IPS-NIHi7 (cell line): ENCODE results near the gene SYF2.
"Not testable (repeated sequence)": the region's sequence is repeated elsewhere in the genome, so short reads cannot be mapped to it uniquely, and the experiment has no call there.

Experiments
- DNase-seq: peaks from one replicate; pipeline ENCODE4 v3.0.0; 2012; ENCODE audit warnings: mixed read lengths; ENCODE audit errors: extremely low spot score

SYF2 gene

GRCh38 chr1:25246600-25247023 is 14.3 kb upstream of the SYF2 start:
- no peak for DNase-seq

DNA sequence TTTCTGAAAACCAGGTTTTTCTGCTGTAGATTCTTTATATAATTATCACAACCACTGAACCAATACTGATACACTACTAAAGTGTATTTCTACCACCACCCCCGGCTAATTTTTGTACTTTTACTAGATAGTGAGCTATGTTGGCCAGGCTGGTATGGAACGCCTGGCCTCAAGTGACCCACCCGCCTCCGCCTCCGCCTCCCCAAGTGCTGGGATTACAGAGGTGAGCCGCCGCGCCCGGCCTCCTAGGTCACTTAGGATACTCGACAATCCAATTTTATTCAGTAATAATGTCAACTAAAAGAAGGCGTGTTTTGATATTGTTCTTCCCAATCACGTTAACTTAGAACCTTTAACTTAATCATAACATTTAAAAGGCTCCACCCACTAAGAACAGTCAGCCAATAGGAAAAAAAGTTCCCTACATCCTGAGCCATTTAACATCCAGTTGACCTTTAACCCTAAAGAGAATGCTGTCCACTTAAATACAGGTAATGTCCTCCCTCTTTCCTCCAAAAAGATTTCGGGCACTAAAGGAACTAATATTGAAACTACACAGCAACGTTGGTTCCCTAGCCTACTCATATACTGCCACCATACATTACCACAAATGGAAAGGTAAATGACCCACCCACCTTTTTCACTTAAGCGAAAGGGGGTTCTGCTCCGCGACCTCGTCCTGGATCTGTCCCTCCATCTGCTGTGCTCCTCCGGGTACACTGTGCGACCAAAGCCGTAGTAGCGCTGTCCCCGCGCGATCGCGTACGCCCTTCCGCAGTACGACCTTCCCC is 13.7 kb upstream of the SYF2 start:
- DNase-seq = peak; percentile 15

GRCh38 chr1:25245393-25245792 is 13.1 kb upstream of the SYF2 start:
- DNase-seq = no peak

GRCh38 chr1:25243907-25244306 is 11.6 kb upstream of the SYF2 start:
- no peak for DNase-seq

DNA sequence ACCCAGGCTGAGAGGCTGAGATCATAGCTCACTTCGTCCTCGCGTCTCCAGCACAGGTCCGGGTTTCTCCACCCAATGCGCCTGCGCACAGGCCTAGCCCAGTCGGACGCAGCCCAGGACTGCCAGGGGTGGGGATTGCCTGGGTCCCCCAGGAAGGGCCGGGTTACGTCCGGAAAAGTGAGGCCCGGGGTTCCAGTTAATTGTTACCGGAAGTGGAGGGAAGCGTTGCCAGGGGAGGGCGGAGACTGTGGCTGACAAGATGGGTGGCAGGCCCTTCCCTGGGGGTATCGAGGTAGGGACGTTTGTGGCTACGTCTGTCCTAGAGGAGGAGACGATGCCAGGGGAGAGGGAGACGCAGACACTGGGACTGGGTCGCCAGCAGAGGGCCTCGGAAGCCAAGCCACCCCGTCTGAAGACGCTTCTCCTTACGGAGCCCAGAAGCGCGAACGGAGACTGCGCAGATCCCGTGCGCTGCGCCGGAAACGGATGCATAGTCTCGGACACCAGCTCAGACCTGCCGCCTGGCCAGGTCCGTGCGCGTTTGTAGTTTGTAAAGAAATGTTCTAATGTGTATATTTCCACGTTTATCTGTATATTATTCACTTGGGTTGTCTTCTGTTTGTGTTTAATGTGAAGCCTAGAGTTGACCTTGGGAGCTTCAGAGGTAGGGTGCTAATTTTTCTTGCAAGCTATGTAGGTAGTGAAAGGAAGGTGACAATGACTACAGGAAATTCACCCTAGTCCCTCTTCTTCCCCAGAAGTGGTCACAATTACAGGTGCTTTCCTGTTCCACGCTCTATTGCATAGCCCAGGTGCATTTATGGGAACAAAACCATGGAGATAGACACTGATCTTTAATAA is 7.6 kb upstream of the SYF2 start:
- peak; percentile 85 for DNase-seq

DNA sequence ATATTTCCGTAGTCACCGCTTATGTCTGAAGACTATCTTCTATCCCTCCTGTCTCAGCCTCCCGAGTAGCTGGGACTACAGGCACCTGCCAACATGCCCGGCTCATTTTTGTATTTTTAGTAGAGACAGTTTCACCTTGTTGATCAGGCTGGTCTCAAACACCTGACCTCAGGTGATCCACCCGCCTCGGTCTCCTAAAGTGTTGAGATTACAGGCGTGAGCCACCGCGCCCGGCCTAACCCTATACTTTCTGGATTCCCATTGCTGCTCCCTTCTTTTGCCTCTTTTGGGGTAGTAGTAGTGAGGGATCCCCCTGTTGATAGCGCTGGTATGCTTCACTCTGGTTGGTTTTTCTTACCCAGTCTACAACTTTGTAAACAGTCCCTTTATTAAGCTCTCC is 5.7 kb upstream of the SYF2 start:
- no peak for DNase-seq

DNA sequence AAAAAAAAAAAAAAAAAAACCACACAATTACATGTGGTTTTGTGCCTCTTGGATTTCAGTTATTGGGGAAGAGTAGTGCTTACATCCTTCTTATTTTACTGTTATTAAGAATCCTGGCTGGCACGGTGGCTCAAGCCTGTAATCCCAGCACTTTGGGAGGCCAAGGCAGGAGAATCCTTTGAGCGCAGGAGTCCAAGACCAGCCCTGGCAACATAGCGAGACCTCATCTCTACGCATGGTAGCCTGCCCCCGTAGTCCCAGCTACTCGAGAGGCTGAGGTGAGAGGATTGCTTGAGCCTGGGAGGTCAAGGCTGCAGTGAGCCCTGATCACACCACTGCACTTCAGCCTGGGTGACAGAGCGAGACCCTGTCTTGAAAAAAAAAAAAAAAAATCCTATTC is 4.0 kb upstream of the SYF2 start:
- not testable (repeated sequence) for DNase-seq

- not testable (repeated sequence) for DNase-seq
Observed at GRCh38 chr1:25235411-25235810, 3.1 kb upstream of the SYF2 start.

DNA sequence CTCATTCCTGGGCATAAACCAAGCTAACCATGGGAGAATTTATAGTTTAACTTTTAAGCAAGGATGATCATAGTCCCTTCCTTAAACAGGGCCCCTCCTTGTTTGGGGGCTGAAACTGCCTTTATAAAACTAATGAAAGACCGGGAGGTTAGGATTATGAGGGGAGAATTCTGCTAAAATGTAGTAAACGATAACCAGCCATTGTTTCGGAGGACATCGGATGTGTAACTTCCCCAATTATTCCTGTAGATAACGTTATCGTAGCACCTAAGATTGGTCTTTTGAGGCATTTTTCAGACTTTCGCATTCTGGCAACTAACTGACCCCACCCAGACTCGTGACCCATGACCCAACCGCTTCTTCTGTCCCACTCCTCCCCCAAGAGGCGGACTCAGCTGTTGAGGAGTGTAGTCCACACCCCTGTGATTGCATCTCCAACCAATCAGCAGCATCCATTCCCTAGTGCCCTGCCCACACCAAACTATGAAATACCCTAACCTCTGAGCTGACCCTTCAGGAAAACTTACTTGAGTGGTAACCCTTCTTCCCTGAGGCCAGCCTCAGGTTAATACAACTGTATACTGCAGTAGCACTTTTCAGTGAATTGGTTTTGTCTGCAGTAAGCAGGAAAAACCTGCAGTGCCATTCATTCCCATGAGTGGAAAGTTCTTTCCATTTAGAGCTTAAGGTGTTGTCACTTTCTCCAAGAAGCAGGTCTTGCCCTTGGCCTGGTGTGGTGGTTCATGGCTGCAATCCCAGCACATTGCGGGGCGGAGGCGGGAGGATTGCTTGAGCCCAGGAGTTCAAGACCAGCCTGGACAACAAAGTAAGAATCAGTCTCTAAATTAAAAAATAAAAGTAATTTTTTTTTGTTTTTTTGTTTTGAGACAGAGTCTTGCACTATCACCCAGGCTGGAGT is 823 bp upstream of the SYF2 start:
- peak; percentile 84 for DNase-seq

- no peak for DNase-seq
Observed at GRCh38 chr1:25223471-25223870, 8.8 kb downstream of the SYF2 start.

DNA sequence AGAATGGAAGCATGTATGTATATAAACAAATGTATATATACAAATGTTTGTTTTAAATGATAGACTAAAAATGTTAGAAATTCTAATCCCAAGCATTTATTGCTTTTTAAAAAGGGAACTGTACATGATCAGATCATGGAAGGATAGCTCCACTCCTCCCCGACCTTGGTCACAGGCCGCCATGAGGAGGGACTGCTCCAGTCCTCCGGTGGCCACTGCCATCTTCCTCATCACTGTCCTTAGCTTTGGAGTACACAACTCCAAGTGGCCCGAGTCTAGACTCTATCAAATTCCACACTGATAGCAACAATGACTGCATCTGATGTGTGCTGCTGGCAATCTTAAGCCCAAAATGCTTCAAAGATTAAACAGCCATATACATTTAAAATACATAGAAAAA is 9.7 kb downstream of the SYF2 start:
- no peak for DNase-seq

- no peak for DNase-seq
Observed at GRCh38 chr1:25220666-25221065, 11.6 kb downstream of the SYF2 start.

- no peak for DNase-seq
Observed at GRCh38 chr1:25219661-25220251, 12.5 kb downstream of the SYF2 start.

GRCh38 chr1:25217598-25218232 is 14.6 kb downstream of the SYF2 start:
- no peak for DNase-seq

DNA sequence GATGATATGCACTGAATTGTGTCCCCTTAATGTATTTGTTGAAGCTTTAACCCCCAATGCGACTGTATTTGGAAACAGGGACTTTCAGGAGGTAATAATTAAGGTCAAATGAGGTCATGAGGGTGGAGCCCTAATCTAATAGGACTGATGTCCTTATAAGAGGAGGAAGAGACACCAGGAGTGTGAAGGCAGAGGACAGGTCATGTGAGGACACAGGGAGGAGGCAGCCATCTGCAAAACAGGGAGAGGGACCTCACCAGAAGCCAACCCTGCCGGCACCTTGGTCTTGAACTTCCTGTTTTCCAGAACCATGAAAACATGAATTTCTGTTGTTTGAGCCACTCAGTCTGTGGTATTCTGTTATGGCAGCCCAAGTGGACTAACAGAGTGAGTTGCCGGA is 15.3 kb downstream of the SYF2 start:
- no peak for DNase-seq

DNA sequence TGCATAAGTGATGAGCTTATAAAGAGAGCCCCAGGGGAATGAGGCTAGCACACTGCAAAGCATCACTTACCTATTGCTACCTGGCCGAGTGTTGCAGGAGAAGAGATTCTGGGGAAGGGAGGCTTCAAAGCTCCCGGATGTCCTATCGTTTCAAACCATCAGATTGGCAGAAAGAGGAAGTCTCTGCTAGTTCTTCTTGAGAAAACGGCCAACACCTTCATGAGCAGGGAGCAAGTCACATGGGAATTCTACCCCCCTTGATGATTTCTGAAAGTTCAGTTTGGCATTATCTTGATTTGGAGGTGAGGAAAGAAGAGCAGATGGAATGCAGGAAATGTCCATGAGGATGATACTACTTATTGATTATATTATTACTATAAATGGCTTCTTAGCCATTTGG is 16.2 kb downstream of the SYF2 start:
- DNase-seq = no peak

DNA sequence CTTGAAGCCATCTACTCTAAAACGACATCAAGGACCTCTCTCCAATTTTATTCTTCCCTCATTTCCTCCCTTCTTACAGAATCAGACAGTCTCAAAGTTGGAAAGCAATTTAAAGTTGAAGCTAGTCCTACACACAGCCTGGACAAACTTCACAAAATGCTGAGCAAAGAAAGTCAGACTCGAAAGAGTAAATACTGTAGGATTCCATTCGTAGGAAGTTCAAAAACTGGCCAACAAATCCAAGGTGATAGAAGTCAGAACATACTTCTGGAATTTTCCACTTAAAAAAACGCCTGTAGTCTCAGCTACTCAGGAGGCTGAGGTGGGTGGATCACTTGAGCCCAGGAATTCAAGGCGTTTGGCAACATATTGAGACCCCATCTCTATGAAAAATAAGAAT is 19.6 kb downstream of the SYF2 start:
- no peak for DNase-seq

DNA sequence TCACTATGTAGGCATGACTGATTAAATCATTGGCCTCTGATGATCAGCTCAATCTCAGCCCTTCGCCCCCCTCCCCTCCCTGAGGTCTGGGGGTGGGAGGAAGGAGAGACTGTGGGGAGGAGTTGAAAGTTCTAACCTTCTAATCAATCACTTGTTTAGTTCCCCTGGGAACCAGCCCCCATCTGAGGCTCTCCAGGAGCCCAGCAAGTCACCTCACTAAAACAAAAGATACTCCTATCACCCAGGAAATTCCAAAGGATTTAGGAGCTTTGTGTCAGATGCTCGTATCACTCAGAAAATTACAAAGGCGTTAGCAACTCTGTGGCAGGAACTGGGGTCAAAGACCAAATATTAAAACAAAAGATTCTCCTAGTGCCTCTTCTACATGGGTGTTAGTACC is 21.6 kb downstream of the SYF2 start:
- DNase-seq = no peak

DNA sequence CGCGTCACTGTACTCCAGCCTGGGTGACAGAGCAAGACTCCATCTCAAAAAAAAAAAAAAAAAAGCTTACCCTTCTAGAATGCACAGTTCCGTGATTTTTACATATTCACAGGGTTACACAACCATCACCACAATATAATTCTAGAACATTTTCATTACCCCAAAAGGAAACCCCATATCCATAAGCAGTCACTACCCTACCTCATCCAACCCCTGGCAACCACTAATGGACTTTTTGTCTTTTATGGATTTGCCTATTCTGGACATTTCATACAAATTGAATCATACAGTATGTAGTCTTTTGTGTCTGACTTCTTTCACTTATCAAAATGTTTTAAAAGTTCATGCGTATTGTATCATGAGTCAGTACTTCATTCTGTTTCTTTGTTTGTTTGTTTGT is 22.8 kb downstream of the SYF2 start:
- DNase-seq = no peak

DNA sequence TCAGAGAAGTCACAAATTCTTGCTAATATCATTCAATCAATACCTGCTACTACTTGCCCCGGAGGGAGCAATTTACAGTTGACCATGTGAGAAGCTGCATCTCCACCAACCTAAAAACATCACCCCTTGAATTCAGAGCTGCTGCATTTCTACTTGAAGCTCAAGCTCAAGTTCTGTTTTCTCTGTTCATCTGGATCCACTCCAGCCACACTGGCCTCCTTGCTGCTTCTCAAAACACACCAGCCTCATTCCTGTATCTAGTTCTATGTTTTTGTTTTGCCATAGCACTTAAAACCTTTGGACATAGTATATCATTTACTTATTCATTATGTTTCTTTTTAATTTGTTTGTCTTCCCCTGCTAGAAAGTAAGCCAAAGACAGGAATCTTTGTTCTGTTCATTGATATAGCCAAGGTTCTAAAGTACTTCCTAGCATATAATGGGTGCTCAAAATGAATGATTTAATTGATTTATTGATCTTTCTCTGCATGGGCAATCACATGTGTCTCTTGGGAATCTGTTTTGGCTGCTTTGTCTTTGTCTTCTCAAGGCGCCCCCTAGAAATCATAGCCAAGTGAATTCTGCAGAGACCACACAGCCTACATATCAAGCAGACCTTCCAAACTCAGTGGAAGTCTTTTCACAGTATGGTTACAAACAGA is 23.6 kb downstream of the SYF2 start:
- DNase-seq = no peak

DNA sequence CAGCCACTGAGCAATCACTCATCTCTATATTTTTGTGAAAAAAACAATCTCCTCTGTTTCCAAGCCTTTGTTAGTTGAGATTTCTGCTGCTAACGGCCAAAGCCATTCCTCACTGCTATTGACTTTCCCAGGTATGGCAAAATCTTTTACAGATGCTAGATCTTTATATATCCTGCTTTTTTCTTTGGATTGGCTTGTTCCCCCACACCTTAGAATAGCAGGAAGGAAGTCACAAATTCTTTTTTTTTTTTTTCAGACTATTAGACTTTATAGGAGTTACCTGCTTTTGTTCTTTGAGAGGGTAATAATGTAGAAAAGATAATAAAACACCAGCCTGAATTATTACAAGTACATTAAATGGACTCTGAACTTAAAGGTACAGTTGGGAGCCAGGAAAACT is 24.2 kb downstream of the SYF2 start:
- no peak for DNase-seq
